HS-5 (cell line): ENCODE data around the gene SCCPDH.
"Not testable (repeated sequence)": the region's sequence is repeated elsewhere in the genome, so short reads cannot be mapped to it uniquely, and the experiment has no call there.

Experiments used
- DNase-seq: peaks from one replicate; pipeline ENCODE4 v3.0.0-alpha.2; 2012; ENCODE audit warnings: low read depth

Gene SCCPDH

DNA sequence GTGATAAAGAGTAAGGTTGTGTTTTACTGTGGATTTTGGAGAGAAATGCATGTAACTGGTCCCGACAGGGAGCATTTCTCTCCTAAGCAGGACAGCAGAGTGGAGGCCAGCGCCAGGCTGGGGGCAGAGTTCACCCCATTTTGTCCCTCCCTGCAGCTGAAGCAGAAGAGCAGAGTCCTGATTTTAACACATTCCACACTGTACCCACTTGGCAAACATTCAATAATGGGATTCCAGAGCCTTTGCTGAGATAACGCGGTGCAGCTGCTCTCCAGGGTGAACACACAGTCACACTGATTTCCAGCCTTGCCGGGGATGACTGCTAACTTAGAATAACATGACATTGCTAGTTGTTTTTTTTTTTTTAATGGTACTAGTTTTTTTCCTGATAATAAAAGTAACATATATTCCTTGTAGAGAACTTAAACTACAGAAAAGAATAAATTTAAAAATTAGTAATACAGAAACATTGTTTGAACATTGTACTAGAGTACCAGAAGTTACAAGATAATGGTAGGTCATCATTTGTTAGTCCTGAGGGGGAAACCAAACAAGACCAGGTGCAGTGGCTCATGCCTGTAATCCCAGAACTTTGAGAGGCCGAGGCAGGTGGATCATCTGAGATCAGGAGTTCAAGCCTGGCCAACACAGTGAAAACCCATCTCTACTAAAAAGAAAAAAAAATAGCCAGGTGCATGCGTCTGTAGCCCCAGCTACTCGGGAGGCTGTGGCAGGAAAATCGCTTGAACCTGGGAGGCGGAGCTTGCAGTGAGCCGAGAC, 77.2 kb downstream of the SCCPDH start:
- DNase-seq, result no peak

DNA sequence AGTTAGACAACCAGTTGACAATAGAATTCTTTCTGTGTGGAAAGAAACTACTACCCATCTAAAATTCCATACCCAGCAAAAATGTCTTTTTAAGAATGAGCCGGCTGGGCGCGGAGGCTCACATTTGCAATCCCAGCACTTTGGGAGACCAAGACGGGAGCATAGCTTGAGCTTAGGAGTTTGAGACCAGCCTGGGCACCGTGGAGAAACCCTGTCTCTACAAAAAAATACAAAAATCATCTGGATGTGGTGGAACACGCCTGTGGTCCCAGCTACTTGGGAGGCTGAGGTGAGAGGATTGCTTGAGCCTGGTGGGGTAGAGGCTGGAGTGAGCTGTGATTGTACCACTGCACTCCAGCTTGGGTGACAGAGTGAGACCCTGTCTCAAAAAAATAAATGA, 79.2 kb downstream of the SCCPDH start:
- DNase-seq, result no peak

DNA sequence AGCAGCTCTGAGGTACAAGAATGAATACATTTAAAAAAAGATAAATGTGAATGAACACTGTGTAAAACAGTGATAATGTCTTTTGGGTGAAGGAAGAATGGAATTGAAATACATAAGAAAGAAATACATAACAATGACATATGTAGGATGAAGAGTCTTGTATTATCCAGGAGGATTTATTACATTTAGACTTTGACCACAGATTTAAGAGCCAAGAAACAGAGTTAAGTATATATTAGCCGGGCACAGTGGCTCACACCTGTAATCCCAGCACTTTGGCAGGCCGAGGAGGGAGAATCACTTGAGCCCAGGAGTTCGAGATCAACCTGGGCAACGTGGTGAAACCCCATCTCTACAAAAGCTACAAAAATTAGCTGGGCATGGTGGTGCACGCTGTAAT, 79.7 kb downstream of the SCCPDH start:
- no peak for DNase-seq

DNA sequence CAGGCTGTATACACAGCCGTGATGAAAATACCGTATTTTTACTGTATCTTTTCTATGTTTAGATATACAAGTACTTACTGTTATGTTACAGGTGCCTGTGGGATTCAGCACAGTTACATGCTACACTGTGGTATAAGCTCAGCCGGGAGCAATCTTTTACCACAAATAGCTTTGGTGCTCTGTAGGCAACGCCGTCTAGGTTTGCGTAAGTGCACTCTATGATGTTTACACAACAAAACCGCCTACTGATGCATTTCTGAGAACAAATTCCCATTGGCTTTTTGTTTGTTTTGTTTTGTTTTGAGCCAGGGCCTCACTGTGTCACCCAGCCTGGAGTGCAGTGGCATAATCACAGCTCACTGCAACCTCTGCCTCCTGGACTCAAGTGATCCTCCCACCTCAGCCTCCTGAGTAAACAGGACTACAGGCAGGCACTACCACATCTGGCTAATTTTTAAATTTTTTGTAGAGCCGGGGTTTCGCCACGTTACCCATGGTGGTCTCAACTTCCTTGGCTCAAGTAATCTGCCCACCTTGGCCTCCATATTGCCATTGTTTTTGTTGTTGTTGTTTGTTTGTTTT, 81.0 kb downstream of the SCCPDH start:
- no peak for DNase-seq

DNA sequence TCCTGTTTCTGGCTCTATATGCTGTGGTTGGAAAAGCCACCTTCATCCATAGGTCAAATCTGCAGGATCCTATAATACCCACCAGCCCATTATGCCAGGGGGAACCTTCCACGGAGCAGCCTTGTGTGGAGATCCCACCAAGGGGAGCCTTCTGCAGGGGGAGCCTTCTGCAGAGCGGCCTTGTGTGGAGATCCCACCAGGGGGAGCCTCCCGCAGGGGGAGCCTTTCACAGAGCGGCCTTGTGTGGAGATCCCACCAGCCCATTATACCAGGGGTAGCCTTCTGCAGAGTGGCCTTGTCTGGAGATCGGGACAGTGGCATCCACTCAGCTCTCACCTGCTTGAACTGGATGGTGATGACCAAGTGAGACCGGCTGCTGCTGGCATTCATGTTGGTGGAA, 85.3 kb downstream of the SCCPDH start:
- DNase-seq, result no peak

DNA sequence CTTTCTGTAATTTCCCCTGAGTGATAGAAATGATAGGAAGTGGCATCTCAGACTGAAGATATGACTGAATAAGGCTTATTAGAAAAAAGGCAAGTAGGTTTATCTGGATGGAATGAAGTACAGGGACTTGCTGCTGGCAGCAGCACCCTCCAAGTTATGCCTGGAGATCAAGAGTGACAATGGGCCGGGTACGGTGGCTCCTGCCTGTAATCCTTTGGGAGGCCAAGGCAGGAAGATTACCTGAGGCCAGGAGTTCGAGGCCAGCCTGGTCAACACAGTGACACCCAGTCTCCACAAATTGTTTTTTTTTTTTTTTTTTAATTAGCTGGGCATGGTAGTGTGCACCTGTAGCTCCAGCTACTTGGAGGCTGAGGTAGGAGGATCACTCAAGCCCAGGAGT, 87.8 kb downstream of the SCCPDH start:
- no peak for DNase-seq

DNA sequence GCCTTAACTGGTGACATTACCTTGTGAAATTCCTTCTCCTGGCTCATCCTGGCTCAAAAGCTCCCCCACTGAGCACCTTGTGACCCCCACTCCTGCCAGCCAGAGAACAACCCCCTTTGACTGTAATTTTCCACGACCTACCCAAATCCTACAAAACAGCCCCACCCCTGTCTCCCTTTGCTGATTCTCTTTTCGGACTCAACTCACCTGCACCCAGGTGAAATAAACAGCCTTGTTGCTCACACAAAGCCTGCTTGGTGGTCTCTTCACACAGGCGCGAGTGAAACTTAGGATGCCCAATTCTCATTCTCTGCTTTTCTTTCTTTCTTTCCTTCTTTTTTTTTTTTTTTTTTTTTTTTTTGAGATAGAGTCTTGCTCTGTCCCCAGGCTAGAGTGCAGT, 89.1 kb downstream of the SCCPDH start:
- not testable (repeated sequence) for DNase-seq

DNA sequence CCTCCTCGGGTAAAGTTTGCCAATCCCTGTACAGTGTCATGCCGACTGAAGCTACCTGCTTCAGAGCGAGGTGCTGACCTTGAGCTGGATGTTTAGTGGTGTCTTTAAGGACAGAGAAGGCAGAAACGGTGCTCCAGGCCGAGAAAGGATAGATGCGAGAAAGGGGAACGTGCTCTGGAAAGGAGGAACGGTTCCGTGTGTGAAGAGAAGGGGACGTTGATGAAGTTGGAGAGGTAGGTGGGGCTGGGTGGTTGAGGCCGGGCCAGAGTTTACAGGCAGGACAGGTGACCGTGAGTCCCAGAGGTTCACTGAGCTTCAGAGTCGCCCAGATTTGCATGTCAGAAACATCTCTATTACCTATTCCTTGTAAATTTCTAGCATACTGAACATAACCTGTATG, 90.7 kb downstream of the SCCPDH start:
- DNase-seq, result no peak

DNA sequence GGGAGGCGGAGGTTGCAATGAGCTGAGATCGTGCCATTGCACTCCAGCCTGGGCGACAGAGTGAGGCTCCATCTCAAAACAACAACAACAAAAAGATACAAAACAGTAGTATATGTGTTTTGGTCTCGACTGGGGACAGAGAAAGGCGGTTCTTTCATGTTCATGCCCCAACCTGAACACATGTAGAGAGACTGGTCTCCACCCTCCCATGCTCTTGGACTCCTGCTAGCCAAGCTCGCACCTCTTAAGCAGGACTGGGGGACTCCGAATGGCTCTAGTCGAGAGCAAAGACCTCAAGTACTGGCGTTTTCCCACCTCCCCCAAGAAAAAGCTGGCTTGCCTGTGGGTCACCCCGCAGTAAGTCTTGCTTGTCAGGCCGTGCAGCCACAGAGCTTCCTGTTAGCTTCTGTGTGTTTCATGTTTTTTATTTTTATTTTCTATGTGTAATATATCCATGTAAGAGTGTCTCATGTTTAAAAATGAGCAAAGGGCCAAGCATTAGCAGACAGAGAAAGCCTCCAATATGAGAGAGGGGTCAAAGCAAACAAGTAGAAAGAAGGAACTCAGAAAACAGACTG, 91.6 kb downstream of the SCCPDH start:
- DNase-seq, result no peak
